Neuronal stem cell (in vitro differentiated cells): ENCODE results near the gene NFKB1.

Source experiments
- DNase-seq: peaks from one replicate; pipeline ENCODE4 v3.0.0-alpha.2; 2013; ENCODE audit warnings: low spot score
- H2AFZ ChIP-seq: one replicate; pipeline ENCODE4 v1.6.1; 2013; ENCODE audit warnings: mild to moderate bottlenecking, low read length, inconsistent platforms
- H2AK5ac ChIP-seq: 2 replicates; pipeline ENCODE4 v1.6.1; 2013; ENCODE audit warnings: low read depth, mild to moderate bottlenecking, inconsistent platforms, low read length, moderate library complexity, mixed read lengths
- H2BK120ac ChIP-seq: 2 replicates; pipeline ENCODE4 v1.6.1; 2013; ENCODE audit warnings: low read depth, mild to moderate bottlenecking, inconsistent platforms, low read length, moderate library complexity, mixed read lengths
- H2BK12ac ChIP-seq: one replicate; pipeline ENCODE4 v1.6.1; 2013; ENCODE audit warnings: low read length, inconsistent platforms
- H2BK15ac ChIP-seq: 2 replicates; pipeline ENCODE4 v1.6.1; 2013; ENCODE audit warnings: mild to moderate bottlenecking, low read length, inconsistent platforms, mixed read lengths
- H2BK5ac ChIP-seq: one replicate; pipeline ENCODE4 v1.6.1; 2013; ENCODE audit warnings: inconsistent platforms, mild to moderate bottlenecking, low read length, moderate library complexity
- H3K14ac ChIP-seq: one replicate; pipeline ENCODE4 v1.6.1; 2013; ENCODE audit warnings: low read length, inconsistent platforms
- H3K18ac ChIP-seq: 2 replicates; pipeline ENCODE4 v1.6.1; 2013; ENCODE audit warnings: low read length, inconsistent platforms
- H3K23ac ChIP-seq: 2 replicates; pipeline ENCODE4 v1.6.1; 2013; ENCODE audit warnings: low read depth, mild to moderate bottlenecking, mixed read lengths, low read length, inconsistent platforms; ENCODE audit not compliant: poor library complexity
- H3K27ac ChIP-seq: replicated peaks from 3 replicates; pipeline ENCODE4 v1.5.1; 2013; ENCODE audit warnings: low read length, inconsistent platforms
- H3K27me3 ChIP-seq, 3 experiments: 2 replicates each; pipeline ENCODE4 v1.6.1; 2013; ENCODE audit warnings: low read length in 3 of 3, mild to moderate bottlenecking in 2 of 3, inconsistent platforms in 1 of 3, low read depth in 1 of 3, mixed read lengths in 1 of 3, moderate library complexity in 1 of 3; ENCODE audit not compliant: control insufficient read depth in 3 of 3, insufficient read depth in 3 of 3
- H3K36me3 ChIP-seq, 2 donors: replicated peaks in 1 of 2; 2 replicates each; pipeline ENCODE4 v1.6.1; 2013; ENCODE audit warnings: low read length in 2 of 2; ENCODE audit not compliant: control insufficient read depth in 2 of 2, insufficient read depth in 2 of 2
- H3K4ac ChIP-seq: 2 replicates; pipeline ENCODE4 v1.6.1; 2013; ENCODE audit warnings: inconsistent platforms, mild to moderate bottlenecking, low read length, moderate library complexity
- H3K4me1 ChIP-seq, 2 donors: 1 replicate in 1 of 2; 2 replicates in 1 of 2; pipeline ENCODE4 v1.6.1; 2013; ENCODE audit warnings: low read length in 2 of 2, low read depth in 1 of 2; ENCODE audit not compliant: control insufficient read depth in 2 of 2, insufficient read depth in 1 of 2
- H3K4me2 ChIP-seq: one replicate; pipeline ENCODE4 v1.6.1; 2013; ENCODE audit warnings: mild to moderate bottlenecking, low read length, inconsistent platforms; ENCODE audit not compliant: insufficient read depth, poor library complexity, severe bottlenecking
- H3K4me3 ChIP-seq, 2 donors: 2 replicates each; pipeline ENCODE4 v1.5.1; 2013; ENCODE audit warnings: low read length in 2 of 2, mild to moderate bottlenecking in 2 of 2, inconsistent platforms in 1 of 2, moderate library complexity in 1 of 2
- H3K79me1 ChIP-seq: one replicate; pipeline ENCODE4 v1.6.1; 2013; ENCODE audit warnings: low read depth, mild to moderate bottlenecking, inconsistent platforms, low read length, moderate library complexity
- H3K9ac ChIP-seq: one replicate; pipeline ENCODE4 v1.6.1; 2013; ENCODE audit warnings: mild to moderate bottlenecking, low read depth, low read length, inconsistent platforms; ENCODE audit not compliant: poor library complexity
- H3K9me3 ChIP-seq, 2 donors: replicated peaks in 1 of 2; 2 replicates each; pipeline versions ENCODE3 to v1.6.1; 2013; ENCODE audit warnings: low read length in 2 of 2, mild to moderate bottlenecking in 2 of 2, inconsistent platforms in 1 of 2, low read depth in 1 of 2, mixed read lengths in 1 of 2, moderate library complexity in 1 of 2; ENCODE audit not compliant: control insufficient read depth in 2 of 2, insufficient read depth in 1 of 2
- H4K8ac ChIP-seq: one replicate; pipeline ENCODE4 v1.6.1; 2013; ENCODE audit warnings: low read depth, mild to moderate bottlenecking, inconsistent platforms, low read length, moderate library complexity
- H4K91ac ChIP-seq: one replicate; pipeline ENCODE4 v1.6.1; 2013; ENCODE audit warnings: low read length, low read depth, mild to moderate bottlenecking, inconsistent platforms; ENCODE audit not compliant: poor library complexity
- WGBS, 2 donors: extraction: QIAGEN DNeasy Blood & Tissue Kit; methylation state at CpG; one replicate each; pipeline ENCODE4 v1.1.7; 2013; ENCODE audit warnings: missing lambda C conversion rate in 2 of 2, mixed read lengths in 1 of 2; ENCODE audit not compliant: insufficient read length in 2 of 2, insufficient replicate concordance in 1 of 2; ENCODE audit errors: extremely low coverage in 2 of 2; 5-methylcytosine and 5-hydroxymethylcytosine counted together

Gene NFKB1

DNA sequence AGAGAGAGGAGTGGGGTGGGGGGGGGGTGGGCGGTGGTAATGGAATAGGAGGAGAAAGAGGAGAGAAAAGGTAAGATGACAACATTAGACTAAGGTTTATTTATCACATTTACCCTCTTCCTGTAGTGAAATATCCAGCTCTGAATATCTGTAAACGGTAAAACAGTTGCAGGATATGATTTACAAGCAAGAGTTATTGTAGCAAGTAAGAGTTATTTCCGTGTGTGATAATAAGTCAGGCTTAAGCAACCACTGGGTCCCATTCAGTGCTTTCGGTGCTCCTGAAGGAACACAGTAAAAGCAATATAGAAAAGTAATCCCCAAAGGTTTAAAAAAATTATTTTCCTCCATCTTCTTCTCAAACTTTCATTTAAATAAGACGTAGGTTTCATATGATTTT lies 156.0 kb downstream of the NFKB1 start:
- no peak overlapping the region for H3K27ac ChIP-seq
- no peak overlapping the region for H3K4ac ChIP-seq
- H2BK12ac ChIP-seq, result no peak overlapping the region
- H3K4me2 ChIP-seq, result no peak overlapping the region
- no peak overlapping the region for H2BK5ac ChIP-seq
- H4K8ac ChIP-seq, result no peak overlapping the region
- no peaks in the 10 kb centered on the region for H3K27me3 ChIP-seq
- H3K4me1 ChIP-seq, result no peaks in the 10 kb centered on the region
- no peak overlapping the region for H2BK15ac ChIP-seq
- H3K36me3 ChIP-seq, result peaks cover 0 to 8% of the 10 kb centered on the region in 2 donors
- no peak overlapping the region for H2AFZ ChIP-seq
- no peak for DNase-seq
- no peak overlapping the region for H2AK5ac ChIP-seq
- H3K79me1 ChIP-seq, result no peaks in the 10 kb centered on the region
- no peak overlapping the region for H3K23ac ChIP-seq
- no peak overlapping the region for H3K4me3 ChIP-seq
- no peak overlapping the region for H2BK120ac ChIP-seq
- WGBS, 2 donors, result no CpG with 5 or more reads among the region's 5 CpGs
- no peak overlapping the region for H3K14ac ChIP-seq
- no peak overlapping the region for H3K18ac ChIP-seq
- H3K9ac ChIP-seq, result no peak overlapping the region
- H4K91ac ChIP-seq, result no peak overlapping the region
- H3K9me3 ChIP-seq, result peaks cover 3 to 6% of the 10 kb centered on the region in 2 donors

DNA sequence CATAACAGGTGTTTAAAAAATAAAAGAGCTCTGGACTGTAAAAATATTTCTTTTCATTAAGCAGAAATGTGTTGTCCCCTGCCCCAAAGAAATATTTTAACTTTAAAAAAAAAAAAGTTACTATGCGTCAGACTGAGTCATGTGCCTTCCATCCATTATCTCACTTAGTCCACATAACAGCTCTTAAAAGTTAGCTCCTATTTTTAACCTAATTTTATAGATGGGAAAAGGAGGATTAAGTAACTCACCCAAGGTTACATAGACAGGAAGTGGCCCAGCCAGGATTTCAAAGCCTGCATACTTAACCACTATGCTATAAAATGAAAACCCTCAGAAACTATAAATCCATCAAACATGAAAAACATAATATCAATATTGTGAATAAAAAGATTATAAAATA lies 161.9 kb downstream of the NFKB1 start:
- Histone ChIP-seq H3K4me2 (no peak overlapping the region), H2BK12ac (no peak overlapping the region), H3K4me1 (no peaks in the 10 kb centered on the region), H3K27me3 (no peaks in the 10 kb centered on the region), H4K91ac (no peak overlapping the region), H2BK5ac (no peak overlapping the region), H3K79me1 (no peaks in the 10 kb centered on the region), H2BK120ac (no peak overlapping the region), H2AFZ (no peak overlapping the region), H3K4ac (no peak overlapping the region), H3K9me3 (peaks cover 3 to 6% of the 10 kb centered on the region in 2 donors), H4K8ac (no peak overlapping the region), H3K18ac (no peak overlapping the region), H3K9ac (no peak overlapping the region), H2BK15ac (no peak overlapping the region), H3K23ac (no peak overlapping the region), H3K14ac (no peak overlapping the region), H3K36me3 (peaks cover 0 to 14% of the 10 kb centered on the region in 2 donors), H3K4me3 (no peak overlapping the region), H2AK5ac (no peak overlapping the region), H3K27ac (no peak overlapping the region)
- no peak for DNase-seq
- WGBS, 2 donors, result no CpG with 5 or more reads among the region's 1 CpG

DNA sequence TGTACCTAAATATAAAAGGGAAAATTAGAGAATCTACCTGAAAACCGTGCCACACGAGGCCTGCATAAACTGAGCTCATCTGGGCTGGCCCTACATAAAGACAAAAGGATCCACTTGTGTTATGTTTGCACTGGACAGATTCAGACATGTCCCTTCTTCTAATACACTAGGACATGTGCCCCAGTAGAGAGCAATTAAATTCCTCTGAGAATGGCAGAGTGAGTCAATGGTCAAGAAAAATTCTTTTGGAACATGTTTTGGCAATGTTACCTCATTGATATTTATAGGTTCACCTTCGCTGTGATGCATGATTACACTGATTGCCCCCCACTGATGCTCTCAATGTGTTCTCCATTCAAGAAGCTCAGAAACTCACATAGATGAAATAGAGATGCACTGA lies 164.4 kb downstream of the NFKB1 start:
- H3K27ac ChIP-seq, result no peak overlapping the region
- no peak overlapping the region for H4K91ac ChIP-seq
- H3K4me1 ChIP-seq, result no peaks in the 10 kb centered on the region
- DNase-seq, result no peak
- H3K9ac ChIP-seq, result no peak overlapping the region
- H3K36me3 ChIP-seq, result peaks cover 0 to 17% of the 10 kb centered on the region in 2 donors
- H2AFZ ChIP-seq, result no peak overlapping the region
- no peak overlapping the region for H2BK120ac ChIP-seq
- no peak overlapping the region for H4K8ac ChIP-seq
- no peak overlapping the region for H3K4me2 ChIP-seq
- H3K27me3 ChIP-seq, result no peaks in the 10 kb centered on the region
- H2BK12ac ChIP-seq, result no peak overlapping the region
- no peak overlapping the region for H3K23ac ChIP-seq
- no peaks in the 10 kb centered on the region for H3K9me3 ChIP-seq
- no peak overlapping the region for H2BK15ac ChIP-seq
- no peak overlapping the region for H3K18ac ChIP-seq
- no peak overlapping the region for H2AK5ac ChIP-seq
- no peak overlapping the region for H3K4ac ChIP-seq
- no peak overlapping the region for H3K14ac ChIP-seq
- no peaks in the 10 kb centered on the region for H3K79me1 ChIP-seq
- no peak overlapping the region for H2BK5ac ChIP-seq
- no peak overlapping the region for H3K4me3 ChIP-seq
- WGBS, 2 donors, result no CpG with 5 or more reads among the region's 3 CpGs
